Transverse colon (tissue), 4 donors: ENCODE measurements around the gene HNRNPM. TPM values are rescaled to one million over a fixed set of nuclear protein-coding genes. Genes with fewer than 3 reads are reported as not detected.
A peak's percentile ranks its signal among the peaks of the same experiment; 100 is the strongest.

ENCODE experiments used
- DNase-seq: peaks from one replicate; pipeline ENCODE4 v3.0.0-alpha.2; 2019
- H3K27ac ChIP-seq, 4 donors: fragments of 200-600 bp; sonication (generic); 2 replicates each; pipeline ENCODE4 v1.5.1; 2016 to 2018; ENCODE audit warnings: inconsistent platforms in 4 of 4
- H3K27me3 ChIP-seq: fragments of 200-600 bp; sonication (generic); 2 replicates; pipeline ENCODE4 v1.5.1; 2017; ENCODE audit warnings: inconsistent platforms
- H3K36me3 ChIP-seq, 4 donors: fragments of 200-600 bp; sonication (generic); 2 replicates each; pipeline ENCODE4 v1.5.1; 2017 to 2019; ENCODE audit warnings: inconsistent platforms in 4 of 4
- H3K4me1 ChIP-seq, 4 donors: fragments of 200-600 bp; sonication (generic); 2 replicates each; pipeline ENCODE4 v1.5.1; 2017 to 2020; ENCODE audit warnings: inconsistent platforms in 4 of 4
- H3K4me3 ChIP-seq, 4 donors: fragments of 200-600 bp; sonication (generic); 1 replicate in 1 of 4; 2 replicates in 3 of 4; pipeline versions ENCODE4 v1.5.1 to v1.6.1; 2017 to 2019; ENCODE audit warnings: inconsistent platforms in 4 of 4
- H3K9me3 ChIP-seq, 2 donors: fragments of 200-600 bp; sonication (generic); 2 replicates each; pipeline ENCODE4 v1.5.1; 2017 to 2019; ENCODE audit warnings: inconsistent platforms in 2 of 2
- CTCF ChIP-seq, 5 experiments: fragments of 200-600 bp in 3 of 5; fragments of 450-650 bp in 2 of 5; sonication (generic) in 3 of 5; IDR thresholded peaks; 1 replicate in 2 of 5; 2 replicates in 3 of 5; pipeline ENCODE4 v1.5.1; 2016 to 2017; ENCODE audit warnings: antibody characterized with exemption in 5 of 5, inconsistent platforms in 3 of 5, mild to moderate bottlenecking in 2 of 5, moderate library complexity in 1 of 5
- EP300 ChIP-seq: sonication (generic); formaldehyde crosslinking; IDR thresholded peaks from one replicate; pipeline ENCODE4 v1.6.1; 2017; ENCODE audit warnings: antibody characterized with exemption, low read depth
- POLR2A ChIP-seq: fragments of 450-650 bp; IDR thresholded peaks from one replicate; pipeline ENCODE4 v1.6.1; 2016; ENCODE audit warnings: antibody characterized with exemption, mild to moderate bottlenecking, moderate library complexity
- POLR2AphosphoS5 ChIP-seq, 3 donors: sonication (generic); formaldehyde crosslinking; IDR thresholded peaks; one replicate each; pipeline ENCODE4 v1.6.1; 2016; ENCODE audit warnings: antibody characterized with exemption in 3 of 3
- WGBS, 2 donors: methylation state at CpG; one replicate each; pipeline ENCODE4 v1.1.5; 2018; ENCODE audit warnings: low coverage in 1 of 2; 5-methylcytosine and 5-hydroxymethylcytosine counted together
- in situ Hi-C, 4 donors: fragments of 200-750 bp; cut with MboI; loops; one replicate each; pipeline versions ENCODE4 v1.15.0 to v1.15.1; 2017; ENCODE audit warnings: low sequenced_read_pairs in 3 of 4, low pct_ligation_motif_present in 1 of 4, low pct_unique_long_range_greater_than_20kb in 1 of 4
- intact Hi-C: fragments of 100-400 bp; cut with DNase I; formaldehyde crosslinking; loops from one replicate; pipeline ENCODE4 v1.15.1; 2023; ENCODE audit warnings: low total_unique reads
- total RNA-seq, 4 donors: library from RNA; depleted of rRNA; stranded (reverse); fragments of >200 nt; gene quantifications; one replicate each; pipeline ENCODE4 v1.1.0, GENCODE V29; 2016

Gene HNRNPM
- total RNA-seq, 4 donors from 2014 or later: 72.2 to 164 (median 101) TPM

GRCh38 chr19:8486661-8487136, 41.9 kb downstream of the HNRNPM start:
- Histone ChIP-seq H3K27ac (peak overlapping the region in 3 of 4 donors; percentile 27 to 53 (median 37)), H3K9me3 (no peaks in the 10 kb centered on the region), H3K27me3 (no peaks in the 10 kb centered on the region), H3K36me3 (peaks cover 0 to 53% (median 24%) of the 10 kb centered on the region in 4 donors), H3K4me3 (no peak overlapping the region), H3K4me1 (peaks cover 0 to 4% (median 0%) of the 10 kb centered on the region in 4 donors)
- intact Hi-C loops (no loop called here), in situ Hi-C loops (no loop called here)
- DNase-seq: no peak
- WGBS, 2 donors: 90% methylated on average over 16 of the region's 16 CpGs; no CpG with 5 or more reads in 1 of the 2 donors
- no peak for TF ChIP-seq CTCF (IDR thresholded peaks at IDR 0.05)
- no peak for TF ChIP-seq EP300
- TF ChIP-seq POLR2AphosphoS5 (IDR thresholded peaks at IDR 0.05): no peak
- TF ChIP-seq POLR2A: no peak

- H3K4me1 ChIP-seq: peaks cover 0 to 4% (median 0%) of the 10 kb centered on the region in 4 donors
Observed at GRCh38 chr19:8487137-8487851, 42.5 kb downstream of the HNRNPM start.

GRCh38 chr19:8488365-8488764, 43.6 kb downstream of the HNRNPM start:
- peak overlapping the region in 1 of 4 donors; percentile 37 for H3K27ac ChIP-seq
- no peaks in the 10 kb centered on the region for H3K9me3 ChIP-seq
- H3K4me3 ChIP-seq: no peak overlapping the region
- TF ChIP-seq EP300 (no peak), CTCF (IDR thresholded peaks at IDR 0.05) (no peak), POLR2AphosphoS5 (IDR thresholded peaks at IDR 0.05) (no peak), POLR2A (no peak)
- peaks cover 0 to 46% (median 21%) of the 10 kb centered on the region in 4 donors for H3K36me3 ChIP-seq
- peaks cover 0 to 4% (median 0%) of the 10 kb centered on the region in 4 donors for H3K4me1 ChIP-seq
- no peak for DNase-seq
- intact Hi-C loops (no loop called here), in situ Hi-C loops (no loop called here)
- 82 to 84% methylated on average over 7 to 15 of the region's 15 CpGs for WGBS, 2 donors
- no peaks in the 10 kb centered on the region for H3K27me3 ChIP-seq

More at GRCh38 chr19:8487137-8487851, 42.5 kb downstream of the HNRNPM start:
- no peak for TF ChIP-seq CTCF (IDR thresholded peaks at IDR 0.05)
- TF ChIP-seq POLR2A: no peak
- TF ChIP-seq EP300: no peak
- TF ChIP-seq POLR2AphosphoS5 (IDR thresholded peaks at IDR 0.05): no peak
- Histone ChIP-seq H3K36me3 (peaks cover 0 to 53% (median 24%) of the 10 kb centered on the region in 4 donors), H3K9me3 (no peaks in the 10 kb centered on the region), H3K4me3 (no peak overlapping the region), H3K27me3 (no peaks in the 10 kb centered on the region), H3K27ac (peak overlapping the region; percentile 27 to 53 (median 36))
- intact Hi-C loops: no loop called here
- WGBS, 2 donors: 69 to 73% methylated on average over 3 to 13 of the region's 13 CpGs
- peak; percentile 34 for DNase-seq
- in situ Hi-C loops: no loop called here

GRCh38 chr19:8489561-8490394, 45.0 kb downstream of the HNRNPM start:
- intact Hi-C loops: no loop called here
- peaks cover 0 to 4% (median 0%) of the 10 kb centered on the region in 4 donors for H3K4me1 ChIP-seq
- no peak overlapping the region for H3K27ac ChIP-seq
- no peaks in the 10 kb centered on the region for H3K9me3 ChIP-seq
- H3K27me3 ChIP-seq: no peaks in the 10 kb centered on the region
- H3K36me3 ChIP-seq: peaks cover 0 to 38% (median 18%) of the 10 kb centered on the region in 4 donors
- no peak overlapping the region for H3K4me3 ChIP-seq
- no peak for TF ChIP-seq CTCF (IDR thresholded peaks at IDR 0.05)
- no peak for TF ChIP-seq EP300
- in situ Hi-C loops: no loop called here
- WGBS, 2 donors: 91% methylated on average over 25 of the region's 25 CpGs; no CpG with 5 or more reads in 1 of the 2 donors
- DNase-seq: no peak
